Measurements from ENCODE around the gene NELFB. TPM values are rescaled to one million over a fixed set of nuclear protein-coding genes. Genes with fewer than 3 reads are reported as not detected.

NELFB gene
- total and polyA plus RNA-seq, 2 of the 4 experiments (the other 2 are of a cell fraction), result 36.9 to 66.0 TPM

GRCh38 chr9:137234055-137234697, 21.0 kb upstream of the NELFB start (continued):
- no peak for TF ChIP-seq MXI1 (IDR thresholded peaks at IDR 0.05; ENCODE audit: borderline replicate concordance, low read depth, low read length)
- TF ChIP-seq MAZ (IDR thresholded peaks at IDR 0.05; ENCODE audit: borderline replicate concordance, low read depth, low read length), result no peak
- TF ChIP-seq MAFK (IDR thresholded peaks at IDR 0.05; ENCODE audit: low read depth, low read length), result no peak
- TF ChIP-seq BHLHE40 (IDR thresholded peaks at IDR 0.05; ENCODE audit: low read depth, low read length), result no peak
- no peak for TF ChIP-seq NFE2L2 (IDR thresholded peaks at IDR 0.05; ENCODE audit: low read depth, low read length)
- no peak for TF ChIP-seq RAD21 (IDR thresholded peaks at IDR 0.05; ENCODE audit: low read length)
- TF ChIP-seq POLR2A (IDR thresholded peaks at IDR 0.05; ENCODE audit: low read depth, low read length), result no peak
- no peak for TF ChIP-seq CHD1 (IDR thresholded peaks at IDR 0.05; ENCODE audit: low read depth, low read length)

Data from IMR-90 (cell line).